ENCODE data around the gene NEK11.
"Not testable (repeated sequence)": the region's sequence is repeated elsewhere in the genome, so short reads cannot be mapped to it uniquely, and the experiment has no call there.

NEK11 gene

GRCh38 chr3:131363275-131363674 lies 336.6 kb downstream of the NEK11 start:
- DNase-seq, result no peak

DNA sequence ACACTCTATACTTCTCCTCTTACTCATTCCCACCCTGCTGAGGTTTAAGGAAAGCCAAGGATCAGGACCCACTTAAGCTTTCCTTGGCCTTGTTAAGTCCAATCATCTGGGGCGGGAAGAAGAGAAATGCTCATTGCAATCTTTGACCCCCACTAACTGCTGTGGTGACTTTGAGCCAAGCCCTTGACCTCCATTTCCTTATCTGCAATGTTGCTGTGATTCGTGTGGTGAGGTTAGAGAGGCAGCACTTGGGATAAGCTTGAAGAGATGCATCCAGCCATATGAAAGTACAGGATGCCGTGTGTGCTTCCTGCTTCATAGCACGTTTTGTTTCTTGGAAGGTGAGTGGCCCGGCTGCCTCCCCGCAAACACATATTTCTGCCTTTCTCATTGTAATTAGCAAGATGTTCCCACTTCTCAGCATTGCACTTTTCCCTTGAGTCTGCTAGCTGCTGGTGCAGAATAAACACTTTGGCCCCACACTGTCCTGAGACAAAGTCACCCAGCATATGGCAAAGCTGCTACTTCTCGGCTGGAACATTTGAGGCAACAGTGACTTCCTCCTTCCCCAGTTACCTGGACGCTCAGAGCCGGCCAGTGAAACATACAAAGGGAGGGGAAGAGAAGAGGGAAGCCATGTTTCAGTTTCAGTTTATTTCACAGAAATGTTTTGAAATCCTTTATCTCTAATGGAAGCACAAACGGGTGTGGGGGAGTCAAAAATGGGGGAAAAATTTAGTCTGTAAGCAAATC lies 344.4 kb downstream of the NEK11 start:
- DNase-seq, result no peak

GRCh38 chr3:131371688-131372066 lies 345.0 kb downstream of the NEK11 start:
- DNase-seq, result no peak

DNA sequence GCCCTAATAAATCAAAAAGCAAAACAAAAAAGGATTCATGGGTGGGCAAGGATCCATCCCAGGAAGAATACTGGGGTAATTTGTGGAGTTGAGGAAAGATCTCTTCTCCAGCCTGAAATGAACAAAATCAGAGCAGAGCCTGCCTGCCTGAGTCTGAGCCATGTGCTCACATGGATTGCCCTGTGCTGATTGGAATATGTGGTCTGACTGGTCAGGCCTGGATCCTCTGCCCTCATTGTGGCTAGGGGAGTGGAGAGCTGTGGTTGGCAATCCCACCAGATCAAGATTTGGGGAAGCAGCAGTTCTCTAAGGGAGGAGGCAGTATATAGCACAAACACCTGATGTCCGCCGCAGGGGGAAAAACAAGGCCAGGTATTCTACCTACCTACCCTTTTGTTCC lies 348.1 kb downstream of the NEK11 start:
- DNase-seq, result no peak

GRCh38 chr3:131380821-131381444 lies 354.3 kb downstream of the NEK11 start:
- DNase-seq, result not testable (repeated sequence)

GRCh38 chr3:131381445-131382291 lies 355.0 kb downstream of the NEK11 start, which contains the start of gene NUDT16:
Gene NUDT16, plus strand, starts transcription at chr3:131381774. Its CDS starts 31 bp downstream, at chr3:131381805.
- peak; percentile 99 for DNase-seq

GRCh38 chr3:131386429-131387165 lies 359.9 kb downstream of the NEK11 start:
- no peak for DNase-seq

GRCh38 chr3:131387796-131388489 lies 361.3 kb downstream of the NEK11 start:
- DNase-seq, result no peak

- DNase-seq, result no peak
Observed at GRCh38 chr3:131388490-131388799, 361.8 kb downstream of the NEK11 start.

DNA sequence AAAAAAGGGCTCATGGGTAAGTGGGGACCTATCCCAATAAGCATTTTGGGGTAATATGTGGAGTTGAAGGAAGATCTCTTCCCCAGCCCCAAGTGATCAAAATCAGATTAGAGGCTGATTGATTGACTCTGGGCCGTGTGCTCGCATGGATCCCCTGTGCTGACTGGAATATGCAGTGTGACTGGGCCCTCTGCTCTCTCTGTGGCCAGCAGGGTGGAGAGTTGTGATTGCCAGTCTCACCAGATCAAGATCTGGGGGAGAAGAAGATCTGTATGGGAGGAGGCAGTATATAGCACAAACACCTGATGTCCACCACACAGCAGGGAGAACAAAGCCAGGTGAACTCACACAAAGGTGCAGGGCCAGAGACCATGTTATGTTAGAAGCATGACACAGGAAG lies 363.7 kb downstream of the NEK11 start:
- no peak for DNase-seq

- no peak for DNase-seq
Observed at GRCh38 chr3:131393051-131393450, 366.4 kb downstream of the NEK11 start.

- no peak for DNase-seq
Observed at GRCh38 chr3:131393868-131394267, 367.2 kb downstream of the NEK11 start.

- no peak for DNase-seq
Observed at GRCh38 chr3:131394400-131394799, 367.7 kb downstream of the NEK11 start.

DNA sequence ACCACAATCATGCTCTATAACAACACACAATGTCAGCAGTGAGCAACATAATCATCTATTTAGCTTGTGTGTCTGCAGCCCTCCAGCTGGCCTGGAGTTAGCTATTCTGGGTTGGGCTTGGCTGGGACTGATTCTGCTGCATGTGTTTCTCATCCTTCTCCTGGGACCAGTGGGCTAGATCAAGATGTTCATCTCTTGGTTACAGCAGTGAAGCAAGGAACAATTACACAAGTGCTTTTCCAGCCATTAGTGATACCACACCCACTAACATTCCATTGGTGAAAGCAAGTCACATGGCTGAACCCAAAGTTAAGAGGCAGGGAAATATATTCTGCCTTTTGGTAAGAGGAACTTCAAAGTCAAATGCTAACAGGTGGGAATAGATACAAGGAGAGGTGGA lies 369.5 kb downstream of the NEK11 start:
- no peak for DNase-seq

DNA sequence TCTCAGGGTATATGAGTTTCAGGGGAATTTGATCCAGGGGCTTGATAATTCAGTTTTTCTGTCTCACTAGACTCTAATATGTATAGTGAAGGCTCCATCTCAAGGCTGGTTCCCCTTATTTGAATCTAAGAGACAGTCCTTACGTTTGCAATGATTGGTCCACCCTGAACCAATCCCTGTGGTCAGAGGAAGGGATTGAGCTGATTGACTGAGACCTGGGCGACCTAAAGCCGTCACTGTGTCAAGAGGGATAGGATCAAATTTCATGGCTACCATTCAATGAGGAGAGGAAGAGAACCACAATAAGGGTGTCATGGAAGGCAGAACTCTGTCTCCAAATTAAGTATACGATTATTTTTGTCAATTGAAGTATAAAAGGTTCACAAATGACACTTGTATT lies 371.2 kb downstream of the NEK11 start:
- no peak for DNase-seq
